ENCODE measurements around the gene FBLN1.

- TF ChIP-seq CTCF (IDR thresholded peaks at IDR 0.05; ENCODE audit: poor library complexity, severe bottlenecking) (no peak), REST (IDR thresholded peaks at IDR 0.05; ENCODE audit: borderline replicate concordance) (no peak), EZH2 (IDR thresholded peaks at IDR 0.05; ENCODE audit: borderline replicate concordance, insufficient read depth, low read length, poor library complexity, severe bottlenecking) (no peak), EP300 (conservative IDR thresholded peaks at IDR 0.05; ENCODE audit: poor library complexity, severe bottlenecking) (no peak), POLR2AphosphoS5 (IDR thresholded peaks at IDR 0.05) (no peak)
These were observed 50.1 kb downstream of the FBLN1 start for GRCh38 chr22:45552580-45553350.

Data from neural cell (in vitro differentiated cells).